Activated CD4-positive, alpha-beta T cell treated with anti-CD3 and anti-CD28 coated beads for 36 hours (primary cell): ENCODE measurements around the gene VAX1. TPM values are rescaled to one million over a fixed set of nuclear protein-coding genes. Genes with fewer than 3 reads are reported as not detected.

ENCODE experiments used
- ATAC-seq: fragments of 200-7000 bp; cut with Tn5 transposase; one replicate; pipeline ENCODE4 v1.10.0; 2021; ENCODE audit warnings: mild to moderate bottlenecking, moderate library complexity
- CTCF ChIA-PET: fragments of 350-600 bp; sonication (Branson Sonifier 250); formaldehyde crosslinking; loops from one replicate; lab custom pipeline; 2021; ENCODE audit warnings: antibody characterized with exemption; lab: Charles Lee
- POLR2A ChIA-PET: fragments of 350-600 bp; sonication (Branson Sonifier 250); formaldehyde crosslinking; loops from one replicate; lab custom pipeline; 2021; ENCODE audit warnings: antibody characterized with exemption, inconsistent platforms; lab: Charles Lee
- DNase-seq: peaks from one replicate; pipeline ENCODE4 v3.0.0-alpha.2; 2020
- H3K27ac Mint-ChIP-seq: one replicate; pipeline ENCODE4 v1.8.0; 2021; ENCODE audit warnings: mixed read lengths
- H3K27me3 Mint-ChIP-seq: one replicate; pipeline ENCODE4 v1.8.0; 2021; ENCODE audit warnings: mixed read lengths
- H3K36me3 Mint-ChIP-seq: one replicate; pipeline ENCODE4 v1.8.0; 2021; ENCODE audit warnings: low read depth, mixed read lengths
- H3K4me1 Mint-ChIP-seq: one replicate; pipeline ENCODE4 v1.8.0; 2021; ENCODE audit warnings: mixed read lengths
- H3K4me3 Mint-ChIP-seq: one replicate; pipeline ENCODE4 v1.8.0; 2021; ENCODE audit warnings: mild to moderate bottlenecking, moderate library complexity, mixed read lengths
- H3K9me3 Mint-ChIP-seq: one replicate; pipeline ENCODE4 v1.8.0; 2021; ENCODE audit warnings: low read depth, mixed read lengths
- intact Hi-C, 2 experiments: fragments of 100-400 bp; cut with DNase I in 1 of 2; cut with micrococcal nuclease in 1 of 2; formaldehyde crosslinking; loops; one replicate each; pipeline versions ENCODE4 v1.14.2 to v1.15.1; 2022 to 2024; cut with DNase I, micrococcal nuclease
- total RNA-seq, 2 experiments: library from RNA; stranded (reverse); gene quantifications; one replicate each; pipeline ENCODE4 v1.2.3, GENCODE V29; 2021

VAX1 gene
- total RNA-seq, 2 experiments from 2014 or later, result not detected

GRCh38 chr10:117145019-117145418, 6.9 kb upstream of the VAX1 start:
- peaks cover 4% of the 10 kb centered on the region for H3K9me3 Mint-ChIP-seq
- H3K4me3 Mint-ChIP-seq, result no peak overlapping the region
- H3K27ac Mint-ChIP-seq, result no peak overlapping the region
- H3K4me1 Mint-ChIP-seq, result no peaks in the 10 kb centered on the region
- intact Hi-C loops, result no loop called here
- DNase-seq (no peak), ATAC-seq (no peak)
- H3K27me3 Mint-ChIP-seq, result peaks cover 49% of the 10 kb centered on the region
- no peaks in the 10 kb centered on the region for H3K36me3 Mint-ChIP-seq
- CTCF ChIA-PET, result interaction anchor here (0.9 kb wide), 2 partner anchors 17 to 22 kb away, joined by 3 read pairs; no protein-coding TSS in a partner anchor
- POLR2A ChIA-PET, result no interaction called here

GRCh38 chr10:117143103-117143823, 5.2 kb upstream of the VAX1 start:
- Mint-ChIP-seq H3K27me3 (peaks cover 55% of the 10 kb centered on the region), H3K4me3 (no peak overlapping the region), H3K9me3 (peaks cover 4% of the 10 kb centered on the region), H3K27ac (no peak overlapping the region), H3K4me1 (peaks cover 3% of the 10 kb centered on the region), H3K36me3 (no peaks in the 10 kb centered on the region)
- ChIA-PET CTCF (interaction anchor here (0.6 to 1.5 kb wide), 2 partner anchors 25 to 330 kb away, joined by 4 to 6 read pairs; no protein-coding TSS in a partner anchor), POLR2A (no interaction called here)
- DNase-seq (no peak), ATAC-seq (no peak)
- intact Hi-C loops, result no loop called here

GRCh38 chr10:117140525-117140902, 2.4 kb upstream of the VAX1 start:
- Mint-ChIP-seq H3K36me3 (no peaks in the 10 kb centered on the region), H3K27me3 (peaks cover 59% of the 10 kb centered on the region), H3K27ac (no peak overlapping the region), H3K4me3 (no peak overlapping the region), H3K9me3 (peaks cover 4% of the 10 kb centered on the region), H3K4me1 (peaks cover 12% of the 10 kb centered on the region)
- intact Hi-C loops, result no loop called here
- ATAC-seq, result no peak
- CTCF ChIA-PET, result interaction anchor here (3.0 kb wide), 1 partner anchor 27 kb away, joined by 17 read pairs; no protein-coding TSS in a partner anchor
- POLR2A ChIA-PET, result no interaction called here
- DNase-seq, result no peak

GRCh38 chr10:117139581-117140524, 1.8 kb upstream of the VAX1 start:
- H3K36me3 Mint-ChIP-seq, result no peaks in the 10 kb centered on the region
- POLR2A ChIA-PET, result no interaction called here
- H3K4me3 Mint-ChIP-seq, result no peak overlapping the region
- CTCF ChIA-PET, result interaction anchor here (3.0 kb wide), 1 partner anchor 28 kb away, joined by 17 read pairs; no protein-coding TSS in a partner anchor
- no peak overlapping the region for H3K27ac Mint-ChIP-seq
- ATAC-seq (no peak), DNase-seq (no peak)
- H3K27me3 Mint-ChIP-seq, result peaks cover 63% of the 10 kb centered on the region
- H3K9me3 Mint-ChIP-seq, result peaks cover 2% of the 10 kb centered on the region
- intact Hi-C loops, result loop anchor here in 1 of 2 experiments (5.0 kb wide), 1 partner anchor 412 kb away; no protein-coding TSS in a partner anchor
- H3K4me1 Mint-ChIP-seq, result peaks cover 12% of the 10 kb centered on the region

GRCh38 chr10:117138838-117139580, 939 bp upstream of the VAX1 start:
- intact Hi-C loops, result loop anchor here (1.0 to 5.0 kb wide), 2 partner anchors 27 to 413 kb away; no protein-coding TSS in a partner anchor
- no peak overlapping the region for H3K27ac Mint-ChIP-seq
- H3K9me3 Mint-ChIP-seq, result no peaks in the 10 kb centered on the region
- H3K27me3 Mint-ChIP-seq, result peaks cover 62% of the 10 kb centered on the region
- POLR2A ChIA-PET, result no interaction called here
- peaks cover 12% of the 10 kb centered on the region for H3K4me1 Mint-ChIP-seq
- H3K36me3 Mint-ChIP-seq, result no peaks in the 10 kb centered on the region
- CTCF ChIA-PET, result no interaction called here
- H3K4me3 Mint-ChIP-seq, result no peak overlapping the region
- DNase-seq, result no peak
- no peak for ATAC-seq

- intact Hi-C loops, result loop anchor here (2.0 to 5.0 kb wide), 2 partner anchors 406 to 415 kb away; partner anchors contain the start of gene EMX2 (in 1 of the 2)
- H3K27me3 Mint-ChIP-seq, result peaks cover 66% of the 10 kb centered on the region
- H3K4me3 Mint-ChIP-seq, result peak overlapping the region; percentile 23
- H3K9me3 Mint-ChIP-seq, result no peaks in the 10 kb centered on the region
- ChIA-PET CTCF (interaction anchor here (0.6 to 4.4 kb wide), 3 partner anchors 30 to 221 kb away, joined by 3 to 34 read pairs (median 3); no protein-coding TSS in a partner anchor), POLR2A (interaction anchor here (0.6 kb wide), 1 partner anchor 30 kb away, joined by 3 read pairs; no protein-coding TSS in a partner anchor)
- DNase-seq (peak; percentile 31), ATAC-seq (no peak)
- H3K4me1 Mint-ChIP-seq, result peaks cover 29% of the 10 kb centered on the region
- no peaks in the 10 kb centered on the region for H3K36me3 Mint-ChIP-seq
- H3K27ac Mint-ChIP-seq, result no peak overlapping the region
These were observed 799 bp downstream of the VAX1 start for GRCh38 chr10:117137031-117137910.

GRCh38 chr10:117136391-117136975, 1.6 kb downstream of the VAX1 start:
- no peak overlapping the region for H3K4me3 Mint-ChIP-seq
- H3K36me3 Mint-ChIP-seq, result no peaks in the 10 kb centered on the region
- CTCF ChIA-PET, result interaction anchor here (0.6 to 4.4 kb wide), 5 partner anchors 31 to 349 kb away, joined by 3 to 34 read pairs (median 3); no protein-coding TSS in a partner anchor
- POLR2A ChIA-PET, result no interaction called here
- DNase-seq, result no peak
- intact Hi-C loops, result loop anchor here (2.0 to 5.0 kb wide), 2 partner anchors 406 to 416 kb away; partner anchors contain the start of gene EMX2 (in 1 of the 2)
- peaks cover 37% of the 10 kb centered on the region for H3K4me1 Mint-ChIP-seq
- peaks cover 66% of the 10 kb centered on the region for H3K27me3 Mint-ChIP-seq
- no peaks in the 10 kb centered on the region for H3K9me3 Mint-ChIP-seq
- no peak for ATAC-seq
- no peak overlapping the region for H3K27ac Mint-ChIP-seq

GRCh38 chr10:117135480-117136140, 2.5 kb downstream of the VAX1 start:
- intact Hi-C loops, result loop anchor here (2.0 to 5.0 kb wide), 3 partner anchors 29 to 417 kb away; partner anchors contain the start of gene EMX2 (in 1 of the 2)
- Mint-ChIP-seq H3K4me3 (no peak overlapping the region), H3K4me1 (peaks cover 42% of the 10 kb centered on the region), H3K27me3 (peaks cover 67% of the 10 kb centered on the region), H3K9me3 (no peaks in the 10 kb centered on the region), H3K36me3 (no peaks in the 10 kb centered on the region), H3K27ac (no peak overlapping the region)
- POLR2A ChIA-PET, result no interaction called here
- no peak for ATAC-seq
- no peak for DNase-seq
- CTCF ChIA-PET, result interaction anchor here (0.6 to 4.4 kb wide), 6 partner anchors 28 to 348 kb away, joined by 3 to 34 read pairs (median 4); no protein-coding TSS in a partner anchor

- ATAC-seq (no peak), DNase-seq (no peak)
- ChIA-PET CTCF (interaction anchor here (0.6 to 4.4 kb wide), 5 partner anchors 29 to 346 kb away, joined by 3 to 34 read pairs (median 4); no protein-coding TSS in a partner anchor), POLR2A (no interaction called here)
- Mint-ChIP-seq H3K4me1 (peaks cover 42% of the 10 kb centered on the region), H3K27me3 (peaks cover 70% of the 10 kb centered on the region), H3K9me3 (no peaks in the 10 kb centered on the region), H3K27ac (no peak overlapping the region), H3K36me3 (no peaks in the 10 kb centered on the region), H3K4me3 (no peak overlapping the region)
- intact Hi-C loops, result loop anchor here in 1 of 2 experiments (2.0 to 5.0 kb wide), 2 partner anchors 30 to 417 kb away; no protein-coding TSS in a partner anchor
These were observed 3.1 kb downstream of the VAX1 start for GRCh38 chr10:117135026-117135372.
